ENCODE results near the gene HOOK2. TPM values are rescaled to one million over a fixed set of nuclear protein-coding genes. Genes with fewer than 3 reads are reported as not detected.

Gene HOOK2
- total and polyA plus RNA-seq, 9 of the 15 experiments (the other 6 are each of a cell fraction or from before 2014, with no cell fraction given) = 1.3 to 17.2 (median 9.9) TPM

DNA sequence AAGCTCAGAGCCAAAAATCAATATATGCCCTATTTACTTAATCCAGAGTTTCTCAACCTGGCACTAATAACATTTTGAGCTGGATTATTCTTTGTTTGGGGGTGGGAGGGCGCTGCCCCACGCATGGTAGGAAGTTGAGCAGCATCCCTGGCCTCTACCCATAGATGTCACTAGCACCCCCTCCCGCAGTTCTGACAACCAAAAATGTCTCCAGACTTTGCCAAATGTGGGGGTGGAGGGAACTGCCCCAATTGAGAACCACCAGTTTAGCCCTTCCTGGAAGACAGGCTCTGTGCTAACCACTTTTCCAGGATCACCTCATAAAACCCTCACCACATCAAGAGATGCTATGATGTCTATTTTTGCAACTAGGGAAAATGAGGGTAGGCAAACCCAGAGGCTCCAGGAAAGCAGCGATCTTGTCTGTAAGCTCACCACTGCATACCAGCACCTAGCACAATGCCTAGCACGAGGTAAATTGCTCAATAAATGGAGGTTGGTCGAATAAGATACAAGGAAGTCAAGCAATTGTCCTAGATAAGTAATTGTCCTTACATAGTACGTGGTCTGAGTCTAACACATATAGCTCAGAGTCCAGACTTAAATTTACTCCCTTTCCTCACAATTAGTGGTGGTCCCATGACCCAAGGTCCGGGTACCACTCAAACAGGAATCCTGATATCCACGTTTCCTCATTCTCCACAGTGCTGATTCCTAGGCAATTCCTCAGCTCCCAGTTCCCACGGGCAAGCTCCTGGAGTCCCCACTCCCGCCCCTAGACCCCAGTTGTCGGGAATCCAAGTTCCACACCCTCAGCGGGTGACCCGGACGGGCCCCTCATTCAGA is 41.8 kb downstream of the HOOK2 start (continued):
- peak; percentile 63 for TF ChIP-seq VEZF1 (CRISPR knock-in tag; IDR thresholded peaks at IDR 0.05)
- TF ChIP-seq TCFL5 (CRISPR knock-in tag; conservative IDR thresholded peaks at IDR 0.05) = no peak
- TF ChIP-seq ARHGAP35 (IDR thresholded peaks at IDR 0.05; ENCODE audit: partially characterized antibody) = no peak
- no peak for TF ChIP-seq ZBTB17 (CRISPR knock-in tag; IDR thresholded peaks at IDR 0.05)
- no peak for TF ChIP-seq ZNF324 (CRISPR knock-in tag; IDR thresholded peaks at IDR 0.05)
- TF ChIP-seq ZNF408 (CRISPR knock-in tag; IDR thresholded peaks at IDR 0.05; ENCODE audit: low read depth) = no peak
- no peak for TF ChIP-seq SLC30A9 (CRISPR knock-in tag; IDR thresholded peaks at IDR 0.05)
- no peak for TF ChIP-seq ZNF75A (CRISPR knock-in tag; IDR thresholded peaks at IDR 0.05)
- TF ChIP-seq YBX1 (IDR thresholded peaks at IDR 0.05) = no peak
- no peak for TF ChIP-seq DIDO1 (tag; IDR thresholded peaks at IDR 0.05; ENCODE audit: low read depth)
- TF ChIP-seq, protein P1, sequence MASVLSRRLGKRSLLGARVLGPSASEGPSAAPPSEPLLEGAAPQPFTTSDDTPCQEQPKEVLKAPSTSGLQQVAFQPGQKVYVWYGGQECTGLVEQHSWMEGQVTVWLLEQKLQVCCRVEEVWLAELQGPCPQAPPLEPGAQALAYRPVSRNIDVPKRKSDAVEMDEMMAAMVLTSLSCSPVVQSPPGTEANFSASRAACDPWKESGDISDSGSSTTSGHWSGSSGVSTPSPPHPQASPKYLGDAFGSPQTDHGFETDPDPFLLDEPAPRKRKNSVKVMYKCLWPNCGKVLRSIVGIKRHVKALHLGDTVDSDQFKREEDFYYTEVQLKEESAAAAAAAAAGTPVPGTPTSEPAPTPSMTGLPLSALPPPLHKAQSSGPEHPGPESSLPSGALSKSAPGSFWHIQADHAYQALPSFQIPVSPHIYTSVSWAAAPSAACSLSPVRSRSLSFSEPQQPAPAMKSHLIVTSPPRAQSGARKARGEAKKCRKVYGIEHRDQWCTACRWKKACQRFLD (CRISPR knock-in tag; IDR thresholded peaks at IDR 0.05) = no peak
- no peak for TF ChIP-seq CBX3 (IDR thresholded peaks at IDR 0.05; ENCODE audit: borderline replicate concordance in 1 of 2, low read length in 2 of 2)
- no peak for TF ChIP-seq ZNF311 (CRISPR knock-in tag; IDR thresholded peaks at IDR 0.05)
- TF ChIP-seq ZFX (CRISPR knock-in tag; IDR thresholded peaks at IDR 0.05) = no peak
- no peak for TF ChIP-seq ZNF639 (CRISPR knock-in tag; conservative IDR thresholded peaks at IDR 0.05 in 1 of 2, IDR thresholded peaks at IDR 0.05 in 1 of 2)
- TF ChIP-seq CEBPB (tag; IDR thresholded peaks at IDR 0.05) = peak; percentile 49; the same call in 1 of the 2 replicates
- no peak for TF ChIP-seq ZNF232 (CRISPR knock-in tag; IDR thresholded peaks at IDR 0.05)
- TF ChIP-seq, protein P2, sequence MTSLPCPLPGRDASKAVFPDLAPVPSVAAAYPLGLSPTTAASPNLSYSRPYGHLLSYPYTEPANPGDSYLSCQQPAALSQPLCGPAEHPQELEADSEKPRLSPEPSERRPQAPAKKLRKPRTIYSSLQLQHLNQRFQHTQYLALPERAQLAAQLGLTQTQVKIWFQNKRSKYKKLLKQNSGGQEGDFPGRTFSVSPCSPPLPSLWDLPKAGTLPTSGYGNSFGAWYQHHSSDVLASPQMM (CRISPR knock-in tag; IDR thresholded peaks at IDR 0.05) = no peak
- no peak for TF ChIP-seq SMARCC2 (IDR thresholded peaks at IDR 0.05; ENCODE audit: low read depth)
- 0 out of 2 replicates have a peak, but pooled peaks have one; percentile 58 for TF ChIP-seq MXI1 (IDR thresholded peaks at IDR 0.05; ENCODE audit: low read depth, low read length)
- TF ChIP-seq PHF20 (IDR thresholded peaks at IDR 0.05; ENCODE audit: partially characterized antibody) = no peak
- peak; percentile 36; the same call in 1 of the 2 replicates for TF ChIP-seq ATF7 (IDR thresholded peaks at IDR 0.05)
- no peak for TF ChIP-seq ZNF224 (CRISPR knock-in tag; IDR thresholded peaks at IDR 0.05)
- TF ChIP-seq CHCHD3 (CRISPR knock-in tag; IDR thresholded peaks at IDR 0.05) = no peak
- TF ChIP-seq MCM2 (IDR thresholded peaks at IDR 0.05; ENCODE audit: low read depth) = no peak
